22Rv1 (cell line): ENCODE data around the gene IKZF3.

Experiments used
- H3K27ac ChIP-seq: fragments of 450-650 bp; 2 replicates; pipeline ENCODE4 v1.5.1; 2017
- ZFX ChIP-seq: fragments of 450-650 bp; IDR thresholded peaks from 2 replicates; pipeline ENCODE4 v1.6.1; 2017; ENCODE audit warnings: antibody characterized with exemption, borderline replicate concordance
- TF ChIP-seq, protein P1 (sequence below): fragments of 450-650 bp; IDR thresholded peaks from 2 replicates; pipeline ENCODE4 v1.5.1; 2017; ENCODE audit warnings: mild to moderate bottlenecking

The IKZF3 gene

DNA sequence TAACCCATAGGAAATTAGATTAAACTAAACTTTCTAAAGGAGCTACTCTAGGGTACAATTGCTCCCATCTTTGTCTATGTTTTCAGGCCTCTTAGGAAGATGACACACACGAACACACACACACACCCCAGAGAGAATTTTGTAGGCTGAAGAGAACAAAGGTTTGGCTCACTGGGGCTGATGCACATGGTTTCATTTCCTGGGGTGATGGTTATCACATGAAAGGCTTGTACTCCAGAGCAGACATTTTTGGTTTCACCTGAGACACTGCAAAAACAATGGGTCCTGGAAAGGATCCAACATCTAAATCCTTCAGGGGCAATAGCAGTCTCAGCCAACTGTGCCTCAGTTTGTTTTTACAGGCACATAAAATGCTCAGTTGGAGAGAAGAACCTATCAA is 63.6 kb downstream of the IKZF3 start:
- H3K27ac ChIP-seq, result no peak overlapping the region
- TF ChIP-seq ZFX, result no peak
- TF ChIP-seq, protein P1, sequence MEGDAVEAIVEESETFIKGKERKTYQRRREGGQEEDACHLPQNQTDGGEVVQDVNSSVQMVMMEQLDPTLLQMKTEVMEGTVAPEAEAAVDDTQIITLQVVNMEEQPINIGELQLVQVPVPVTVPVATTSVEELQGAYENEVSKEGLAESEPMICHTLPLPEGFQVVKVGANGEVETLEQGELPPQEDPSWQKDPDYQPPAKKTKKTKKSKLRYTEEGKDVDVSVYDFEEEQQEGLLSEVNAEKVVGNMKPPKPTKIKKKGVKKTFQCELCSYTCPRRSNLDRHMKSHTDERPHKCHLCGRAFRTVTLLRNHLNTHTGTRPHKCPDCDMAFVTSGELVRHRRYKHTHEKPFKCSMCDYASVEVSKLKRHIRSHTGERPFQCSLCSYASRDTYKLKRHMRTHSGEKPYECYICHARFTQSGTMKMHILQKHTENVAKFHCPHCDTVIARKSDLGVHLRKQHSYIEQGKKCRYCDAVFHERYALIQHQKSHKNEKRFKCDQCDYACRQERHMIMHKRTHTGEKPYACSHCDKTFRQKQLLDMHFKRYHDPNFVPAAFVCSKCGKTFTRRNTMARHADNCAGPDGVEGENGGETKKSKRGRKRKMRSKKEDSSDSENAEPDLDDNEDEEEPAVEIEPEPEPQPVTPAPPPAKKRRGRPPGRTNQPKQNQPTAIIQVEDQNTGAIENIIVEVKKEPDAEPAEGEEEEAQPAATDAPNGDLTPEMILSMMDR, result no peak

DNA sequence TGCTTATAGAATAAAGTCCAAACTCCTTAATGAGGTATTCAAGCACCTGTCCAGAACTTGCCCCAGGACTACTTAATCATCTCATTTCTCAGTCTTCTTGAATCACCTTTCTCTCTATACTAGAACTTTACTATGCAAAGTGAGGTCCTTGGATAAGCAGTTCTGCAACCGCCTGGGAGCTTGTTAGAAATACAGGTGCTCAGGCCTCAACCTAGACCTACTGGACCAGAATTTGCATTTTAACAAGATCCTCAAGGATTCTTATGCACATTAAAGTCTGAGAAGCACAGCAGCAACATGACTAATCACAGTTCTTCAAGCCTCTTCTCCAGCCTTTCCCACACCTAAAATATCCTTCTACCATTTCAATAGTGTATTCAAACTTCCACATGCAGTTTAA is 64.7 kb downstream of the IKZF3 start:
- no peak overlapping the region for H3K27ac ChIP-seq
- TF ChIP-seq, protein P1, result no peak
- TF ChIP-seq ZFX, result no peak

DNA sequence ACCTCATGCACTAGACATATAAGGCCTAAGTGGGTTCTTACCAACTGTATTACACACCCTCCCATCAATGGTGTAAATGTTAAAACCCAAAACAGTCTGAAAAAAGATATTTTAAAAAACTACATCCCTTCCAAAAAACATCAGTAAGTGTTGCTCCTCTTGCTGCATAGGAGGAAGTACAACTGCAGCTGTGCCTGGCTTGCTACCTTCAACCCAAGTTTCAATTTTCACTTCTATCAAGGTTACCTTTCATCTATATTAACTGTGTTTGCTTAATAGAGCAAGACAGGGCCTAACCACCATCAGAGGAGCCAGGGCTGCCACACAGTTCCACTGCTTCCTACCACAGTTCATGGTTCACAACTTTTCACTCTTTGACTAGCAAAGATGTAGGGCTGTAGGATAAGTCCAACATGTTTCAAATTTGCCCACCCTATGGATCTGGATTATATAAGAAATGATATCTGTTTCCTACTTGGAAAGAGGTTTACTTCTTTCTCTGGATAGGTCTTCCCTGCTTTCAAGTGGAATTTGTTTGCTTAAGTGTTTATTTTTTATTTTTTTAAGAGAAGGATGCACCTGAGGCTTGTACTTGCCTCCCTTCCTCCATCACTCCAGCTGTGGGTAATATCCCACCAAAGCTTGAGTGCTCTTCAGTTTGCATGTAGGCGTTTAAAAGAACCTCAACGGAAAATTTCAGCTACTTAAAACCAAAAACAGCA is 69.7 kb downstream of the IKZF3 start:
- TF ChIP-seq, protein P1, result no peak
- no peak for TF ChIP-seq ZFX
- H3K27ac ChIP-seq, result no peak overlapping the region

DNA sequence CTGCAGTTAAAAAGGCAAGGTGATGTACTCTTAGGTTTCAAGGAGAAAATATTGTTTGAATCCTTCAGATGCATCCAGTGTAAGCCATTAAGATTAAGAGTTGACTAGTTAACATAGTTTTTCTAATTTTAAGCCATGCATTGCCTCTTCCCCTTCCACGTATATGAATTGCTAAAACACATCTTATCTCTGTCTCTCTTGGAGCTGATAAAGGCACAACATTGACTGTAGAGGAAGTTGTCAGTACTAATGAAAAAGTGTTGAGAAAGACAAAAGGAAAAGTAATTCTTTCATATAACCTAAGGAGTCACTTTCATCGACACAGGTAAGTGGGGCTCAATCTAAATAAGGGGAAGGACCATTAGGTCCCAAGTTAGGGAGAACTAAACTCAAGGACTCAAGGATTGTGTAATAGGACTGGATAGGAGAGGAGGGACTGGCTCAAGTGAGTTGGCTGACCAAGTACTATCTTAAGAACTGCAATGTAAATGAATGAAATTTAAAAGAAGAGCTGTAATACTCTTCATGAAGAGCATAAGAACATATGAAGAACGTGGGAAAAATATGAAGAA is 70.7 kb downstream of the IKZF3 start:
- TF ChIP-seq ZFX, result no peak
- TF ChIP-seq, protein P1, result no peak

DNA sequence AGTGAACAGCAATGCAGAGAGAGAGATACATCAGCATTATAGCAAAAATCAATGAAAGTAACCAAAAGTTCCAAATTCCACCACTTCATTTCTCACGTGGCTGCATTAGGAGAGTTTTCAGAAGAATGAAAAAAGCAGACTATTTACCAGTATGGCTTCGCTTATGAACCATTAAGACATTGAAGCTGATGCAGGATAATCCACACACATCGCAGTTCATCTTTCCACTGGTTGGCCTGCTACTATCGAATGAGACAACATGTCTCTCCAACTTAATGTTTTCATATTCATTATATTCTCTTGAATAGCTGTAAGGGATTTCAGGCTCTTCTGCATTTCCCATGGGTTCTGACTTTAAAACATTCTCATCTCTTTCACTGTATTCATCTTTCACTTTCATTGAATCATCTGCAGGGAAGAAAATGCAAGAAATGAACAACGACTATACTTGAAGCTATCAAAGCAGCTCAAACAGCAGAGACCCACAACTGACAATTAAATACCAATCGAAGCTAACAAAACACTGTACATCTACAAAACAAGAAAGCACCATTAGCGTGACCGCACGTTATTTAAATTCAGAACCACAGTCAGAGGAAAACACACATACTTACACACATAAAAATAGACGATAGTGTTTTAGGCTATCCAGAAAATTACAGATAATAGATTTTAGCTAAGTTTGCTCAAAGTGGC is 71.4 kb downstream of the IKZF3 start:
- no peak overlapping the region for H3K27ac ChIP-seq
- TF ChIP-seq, protein P1, result no peak
- TF ChIP-seq ZFX, result no peak

More for the DNA sequence above, 70.7 kb downstream of the IKZF3 start:
- no peak overlapping the region for H3K27ac ChIP-seq

DNA sequence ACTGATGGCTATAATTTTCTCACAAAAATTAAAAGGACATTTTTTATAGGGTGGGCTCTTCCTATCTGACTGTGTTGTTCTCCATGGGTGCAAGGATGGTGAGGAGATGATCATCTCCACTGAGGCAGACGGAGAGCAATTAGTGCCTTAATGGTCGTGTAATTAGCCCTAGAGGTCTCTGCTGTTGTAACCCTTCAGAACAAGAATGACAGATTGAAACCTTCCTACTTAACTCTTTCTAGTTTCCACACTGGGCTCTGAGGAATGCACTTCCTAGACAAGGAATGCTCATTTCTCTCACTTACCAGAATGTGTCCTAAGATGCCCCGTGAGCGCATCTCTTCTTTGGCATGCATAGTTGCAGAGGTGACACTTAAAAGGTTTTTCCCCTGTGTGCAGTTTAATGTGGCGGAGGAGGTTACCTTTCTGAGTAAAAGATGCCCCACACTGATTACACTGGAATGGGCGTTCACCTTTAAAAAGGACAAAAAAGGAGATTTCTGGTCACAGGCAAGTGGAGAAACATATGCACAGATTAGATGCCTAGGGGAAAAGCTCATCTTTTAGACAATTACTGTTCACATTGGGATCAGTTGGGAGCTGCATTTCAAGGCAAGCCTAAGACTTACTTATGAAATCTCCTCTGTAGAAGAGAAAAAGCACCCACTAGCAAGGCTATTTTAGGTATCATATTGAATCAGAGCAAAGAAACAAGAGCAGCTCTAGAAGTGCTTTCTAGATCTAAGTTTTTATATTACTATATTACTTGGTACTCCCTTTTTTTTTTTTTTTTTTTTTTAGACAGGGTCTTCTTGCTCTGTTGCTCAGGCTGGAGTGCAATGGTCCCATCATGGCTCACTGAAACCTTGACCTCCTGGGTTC is 72.8 kb downstream of the IKZF3 start:
- TF ChIP-seq ZFX, result no peak
- TF ChIP-seq, protein P1, result no peak
- H3K27ac ChIP-seq, result no peak overlapping the region
